GM15510 (cell line): ENCODE data around the gene MMS19.

ENCODE experiments used
- POLR2A ChIP-seq: IDR thresholded peaks from 3 replicates; pipeline ENCODE4 v1.6.1; 2011; ENCODE audit warnings: borderline replicate concordance; ENCODE audit not compliant: insufficient read length; ENCODE audit errors: extremely low read depth

MMS19 gene

DNA sequence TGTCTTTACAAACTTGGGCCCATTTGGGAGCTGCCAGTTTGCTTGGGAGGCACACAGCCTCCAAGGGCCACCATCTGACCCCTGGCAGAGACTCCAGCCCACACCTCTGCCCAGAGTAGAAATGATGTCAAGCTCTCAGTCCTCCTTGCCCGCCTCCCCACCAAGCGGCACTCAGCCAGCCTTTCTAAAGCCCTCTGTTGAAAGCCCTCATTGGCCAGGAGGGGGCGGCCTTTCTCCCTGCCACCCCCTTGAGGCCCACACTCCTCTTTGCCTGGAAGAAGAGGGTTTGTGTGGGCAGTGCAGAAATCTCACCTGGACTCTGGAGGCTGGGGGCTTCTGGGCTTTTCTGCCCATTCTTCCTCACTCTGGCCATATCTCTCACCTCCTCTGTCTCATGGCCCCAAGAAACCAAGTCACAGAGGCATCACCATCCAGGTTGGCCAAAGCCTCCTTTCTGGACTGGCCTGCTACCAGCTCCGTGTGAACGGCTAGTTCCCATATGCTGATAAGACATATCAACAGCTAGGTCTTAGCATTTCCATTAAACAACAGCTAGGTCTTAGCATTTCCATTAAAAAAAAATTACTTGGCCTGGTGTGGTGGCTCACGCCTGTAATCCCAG, 36.6 kb upstream of the MMS19 start:
- TF ChIP-seq POLR2A: no peak

GRCh38 chr10:97533888-97534287, 35.7 kb upstream of the MMS19 start:
- no peak for TF ChIP-seq POLR2A

GRCh38 chr10:97532935-97533671, 34.9 kb upstream of the MMS19 start:
- no peak for TF ChIP-seq POLR2A

GRCh38 chr10:97531401-97531986, 33.3 kb upstream of the MMS19 start:
- TF ChIP-seq POLR2A: no peak

GRCh38 chr10:97529685-97530465, 31.7 kb upstream of the MMS19 start:
- TF ChIP-seq POLR2A: no peak

GRCh38 chr10:97525683-97526110, 27.5 kb upstream of the MMS19 start:
- TF ChIP-seq POLR2A: no peak

- no peak for TF ChIP-seq POLR2A
Measured at GRCh38 chr10:97525086-97525485, 26.9 kb upstream of the MMS19 start.

DNA sequence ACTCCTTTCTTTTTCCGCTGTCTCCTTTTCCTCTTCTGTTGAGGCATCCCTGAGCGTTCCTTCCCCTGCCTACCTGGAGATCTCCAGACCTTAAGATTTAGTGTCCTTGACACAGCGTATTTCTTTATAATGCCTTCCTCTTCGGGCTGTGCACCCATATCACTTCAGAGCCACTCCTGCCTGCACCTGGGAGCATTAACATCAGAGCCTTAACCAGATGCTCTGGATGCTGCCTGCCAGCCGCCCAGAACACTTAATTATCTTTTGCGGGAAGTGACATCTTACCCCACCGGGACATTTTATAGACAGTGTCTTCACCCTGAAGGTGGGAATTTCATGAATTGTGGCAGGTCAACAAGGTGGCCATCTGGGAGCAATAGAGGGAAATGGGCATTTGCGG, 24.7 kb upstream of the MMS19 start:
- no peak for TF ChIP-seq POLR2A

GRCh38 chr10:97522071-97522470, 23.8 kb upstream of the MMS19 start:
- no peak for TF ChIP-seq POLR2A

GRCh38 chr10:97520978-97521761, 22.9 kb upstream of the MMS19 start:
- no peak for TF ChIP-seq POLR2A

- no peak for TF ChIP-seq POLR2A
Measured at GRCh38 chr10:97520520-97520919, 22.3 kb upstream of the MMS19 start.

GRCh38 chr10:97519342-97519741, 21.1 kb upstream of the MMS19 start:
- TF ChIP-seq POLR2A: no peak

- TF ChIP-seq POLR2A: no peak
Measured at GRCh38 chr10:97518301-97519043, 20.2 kb upstream of the MMS19 start.

GRCh38 chr10:97517778-97518300, 19.6 kb upstream of the MMS19 start:
- no peak for TF ChIP-seq POLR2A

GRCh38 chr10:97517096-97517750, 19.0 kb upstream of the MMS19 start:
- TF ChIP-seq POLR2A: no peak
